HCT116 (cell line): ENCODE data around the gene CALCOCO1. TPM values are rescaled to one million over a fixed set of nuclear protein-coding genes. Genes with fewer than 3 reads are reported as not detected.

ENCODE experiments used
- ATAC-seq: fragments of 200-7000 bp; cut with Tn5 transposase; 2 replicates; pipeline ENCODE4 v1.9.1; 2020; ENCODE audit warnings: mild to moderate bottlenecking, moderate library complexity
- BruUV-seq: library from RNA; stranded (reverse); fragments of 400-500 nt; replicated peaks from 2 replicates; lab custom pipeline; 2021; lab: Mats Ljungman, UMichigan
- CTCF ChIA-PET: fragments of 300-600 bp; sonication (Branson Sonifier 250); formaldehyde crosslinking; loops from one replicate; lab custom pipeline; 2021; ENCODE audit warnings: antibody characterized with exemption; lab: Charles Lee
- POLR2A ChIA-PET: fragments of 300-600, 350-600 bp; sonication (Branson Sonifier 250); formaldehyde crosslinking; loops from one replicate; lab custom pipeline; 2021; ENCODE audit warnings: antibody characterized with exemption; lab: Charles Lee
- RAD21 ChIA-PET, 2 experiments: fragments of 300-600 bp; sonication (Branson Sonifier 250); formaldehyde crosslinking; loops; one replicate each; lab custom pipeline; 2023; ENCODE audit warnings: low total read pairs in 2 of 2; ENCODE audit not compliant: uncharacterized antibody in 2 of 2, unreplicated experiment in 2 of 2, low non-redundant PET in 1 of 2; lab: Charles Lee
- DNase-seq: peaks from one replicate; pipeline ENCODE4 v3.0.0-alpha.2; 2010; ENCODE audit warnings: low read depth, low spot score
- H2AFZ ChIP-seq: fragments of 200-600 bp; shearing (Covaris generic), sonication (generic); 2 replicates; pipeline ENCODE4 v1.6.1; 2017; ENCODE audit warnings: low read depth, mixed run types, mixed read lengths, antibody characterized with exemption, low read length; ENCODE audit not compliant: poor library complexity, severe bottlenecking
- H3K27ac ChIP-seq: 2 replicates; pipeline ENCODE4 v1.5.1; 2012; ENCODE audit warnings: low read depth, low read length
- H3K27me3 ChIP-seq: fragments of 200-600 bp; sonication (generic); 2 replicates; pipeline ENCODE4 v1.6.1; 2016; ENCODE audit warnings: mixed run types, low read length, mixed read lengths; ENCODE audit not compliant: insufficient read depth
- H3K36me3 ChIP-seq, 2 experiments: fragments of 200-500 bp in 1 of 2; fragments of 200-600 bp in 1 of 2; sonication (Bioruptor generic) in 1 of 2; sonication (generic) in 1 of 2; 2 replicates each; pipeline versions ENCODE4 v1.5.1 to v1.6.1; 2014 to 2016; ENCODE audit warnings: low read length in 2 of 2, inconsistent platforms in 1 of 2, mixed read lengths in 1 of 2, mixed run types in 1 of 2; ENCODE audit not compliant: insufficient read depth in 2 of 2, control insufficient read depth in 1 of 2
- H3K4me1 ChIP-seq, 2 experiments: fragments of 200-600 bp in 1 of 2; sonication (generic) in 1 of 2; 2 replicates each; pipeline versions ENCODE4 v1.5.1 to v1.6.1; 2012 to 2017; ENCODE audit warnings: low read length in 2 of 2, inconsistent platforms in 1 of 2, mild to moderate bottlenecking in 1 of 2, mixed read lengths in 1 of 2, mixed run types in 1 of 2, moderate library complexity in 1 of 2; ENCODE audit not compliant: insufficient read depth in 2 of 2, control insufficient read depth in 1 of 2
- H3K4me2 ChIP-seq: fragments of 200-600 bp; sonication (generic); 2 replicates; pipeline ENCODE4 v1.6.1; 2017; ENCODE audit warnings: mixed run types, low read length, mixed read lengths
- H3K4me3 ChIP-seq, 2 experiments: fragments of 200-600 bp in 1 of 2; sonication (generic) in 1 of 2; replicated peaks in 1 of 2; 2 replicates each; pipeline ENCODE4 v1.5.1; 2011 to 2016; ENCODE audit warnings: low read length in 2 of 2, control low read depth in 1 of 2, low read depth in 1 of 2, mild to moderate bottlenecking in 1 of 2, mixed read lengths in 1 of 2, mixed run types in 1 of 2
- H3K79me2 ChIP-seq: fragments of 200-600 bp; sonication (generic); 2 replicates; pipeline ENCODE4 v1.6.1; 2017; ENCODE audit warnings: mild to moderate bottlenecking, mixed run types, low read length, moderate library complexity, mixed read lengths; ENCODE audit not compliant: insufficient read depth
- H3K9ac ChIP-seq: fragments of 200-600 bp; sonication (generic); 2 replicates; pipeline ENCODE4 v1.6.1; 2016; ENCODE audit warnings: low read length, mixed read lengths
- H3K9me2 ChIP-seq: fragments of 200-600 bp; sonication (generic), shearing (Covaris generic); 2 replicates; pipeline ENCODE4 v1.6.1; 2017; ENCODE audit warnings: mixed run types, mild to moderate bottlenecking, moderate library complexity; ENCODE audit not compliant: insufficient read depth
- H3K9me3 ChIP-seq, 2 experiments: fragments of 200-500 bp in 1 of 2; fragments of 200-600 bp in 1 of 2; sonication (Bioruptor generic) in 1 of 2; sonication (generic) in 1 of 2; 2 replicates each; pipeline ENCODE4 v1.6.1; 2014 to 2017; ENCODE audit warnings: low read length in 2 of 2, mixed read lengths in 2 of 2, inconsistent platforms in 1 of 2, low read depth in 1 of 2, mild to moderate bottlenecking in 1 of 2, mixed run types in 1 of 2, moderate library complexity in 1 of 2; ENCODE audit not compliant: control insufficient read depth in 1 of 2, insufficient read depth in 1 of 2
- H4K20me1 ChIP-seq: fragments of 200-600 bp; sonication (generic), shearing (Covaris generic); 2 replicates; pipeline ENCODE4 v1.6.1; 2017; ENCODE audit warnings: mixed run types, mild to moderate bottlenecking, moderate library complexity; ENCODE audit not compliant: insufficient read depth
- CBX3 ChIP-seq: IDR thresholded peaks from 2 replicates; pipeline ENCODE4 v1.6.1; 2012; ENCODE audit warnings: low read depth
- CEBPB ChIP-seq: IDR thresholded peaks from 2 replicates; pipeline ENCODE4 v1.6.1; 2012; ENCODE audit warnings: low read depth
- ELF1 ChIP-seq: IDR thresholded peaks from 2 replicates; pipeline ENCODE4 v1.6.1; 2012; ENCODE audit warnings: low read depth, borderline replicate concordance
- EZH2phosphoT487 ChIP-seq: fragments of 200-600 bp; IDR thresholded peaks from 2 replicates; pipeline ENCODE4 v1.6.1; 2018; ENCODE audit warnings: antibody characterized with exemption, borderline replicate concordance
- POLR2A ChIP-seq: IDR thresholded peaks from 2 replicates; pipeline ENCODE4 v1.7.0; 2011; ENCODE audit warnings: borderline replicate concordance; ENCODE audit not compliant: insufficient read depth, insufficient read length; ENCODE audit errors: extremely low read depth
- SIN3A ChIP-seq: IDR thresholded peaks from 2 replicates; pipeline ENCODE4 v1.6.1; 2012; ENCODE audit warnings: low read depth
- TCF7L2 ChIP-seq: IDR thresholded peaks from 2 replicates; pipeline ENCODE4 v1.7.0; 2011; ENCODE audit warnings: borderline replicate concordance, inconsistent platforms; ENCODE audit not compliant: insufficient read depth, insufficient read length; ENCODE audit errors: extremely low read depth
- intact Hi-C: fragments of 100-400 bp; cut with micrococcal nuclease; formaldehyde crosslinking; loops from 2 replicates; pipeline ENCODE4 v1.10.0; 2022
- total RNA-seq: library from RNA; stranded (reverse); gene quantifications from one replicate; pipeline ENCODE4 v1.2.1, GENCODE V29; 2021; ENCODE audit not compliant: unreplicated experiment
- TF ChIP-seq, protein P1 (sequence below): IDR thresholded peaks from 2 replicates; pipeline ENCODE4 v1.6.1; 2012; ENCODE audit warnings: low read depth

The CALCOCO1 gene
- total RNA-seq, 1 experiment from 2014 or later: 42.6 TPM

DNA sequence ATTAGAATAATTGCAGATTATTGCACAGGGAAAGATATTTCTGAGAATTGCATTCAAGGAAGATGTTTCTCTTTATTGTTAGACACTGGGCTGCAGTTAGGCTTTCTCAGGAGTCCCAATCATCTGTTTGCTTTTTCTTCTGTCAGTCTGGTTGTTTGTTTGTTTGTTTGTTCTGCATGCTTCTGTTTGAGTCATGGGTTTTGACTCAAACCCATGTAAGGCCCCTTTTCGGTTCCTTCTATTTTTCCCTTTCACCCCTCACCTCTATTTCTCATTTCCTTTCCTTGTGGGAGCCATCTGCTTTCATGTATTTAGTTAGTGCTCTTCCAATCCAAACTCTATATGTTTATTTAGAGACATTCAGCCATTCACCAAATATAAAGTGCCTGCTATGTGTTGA, 49.6 kb upstream of the CALCOCO1 start:
- TF ChIP-seq CEBPB: no peak
- TF ChIP-seq, protein P1, sequence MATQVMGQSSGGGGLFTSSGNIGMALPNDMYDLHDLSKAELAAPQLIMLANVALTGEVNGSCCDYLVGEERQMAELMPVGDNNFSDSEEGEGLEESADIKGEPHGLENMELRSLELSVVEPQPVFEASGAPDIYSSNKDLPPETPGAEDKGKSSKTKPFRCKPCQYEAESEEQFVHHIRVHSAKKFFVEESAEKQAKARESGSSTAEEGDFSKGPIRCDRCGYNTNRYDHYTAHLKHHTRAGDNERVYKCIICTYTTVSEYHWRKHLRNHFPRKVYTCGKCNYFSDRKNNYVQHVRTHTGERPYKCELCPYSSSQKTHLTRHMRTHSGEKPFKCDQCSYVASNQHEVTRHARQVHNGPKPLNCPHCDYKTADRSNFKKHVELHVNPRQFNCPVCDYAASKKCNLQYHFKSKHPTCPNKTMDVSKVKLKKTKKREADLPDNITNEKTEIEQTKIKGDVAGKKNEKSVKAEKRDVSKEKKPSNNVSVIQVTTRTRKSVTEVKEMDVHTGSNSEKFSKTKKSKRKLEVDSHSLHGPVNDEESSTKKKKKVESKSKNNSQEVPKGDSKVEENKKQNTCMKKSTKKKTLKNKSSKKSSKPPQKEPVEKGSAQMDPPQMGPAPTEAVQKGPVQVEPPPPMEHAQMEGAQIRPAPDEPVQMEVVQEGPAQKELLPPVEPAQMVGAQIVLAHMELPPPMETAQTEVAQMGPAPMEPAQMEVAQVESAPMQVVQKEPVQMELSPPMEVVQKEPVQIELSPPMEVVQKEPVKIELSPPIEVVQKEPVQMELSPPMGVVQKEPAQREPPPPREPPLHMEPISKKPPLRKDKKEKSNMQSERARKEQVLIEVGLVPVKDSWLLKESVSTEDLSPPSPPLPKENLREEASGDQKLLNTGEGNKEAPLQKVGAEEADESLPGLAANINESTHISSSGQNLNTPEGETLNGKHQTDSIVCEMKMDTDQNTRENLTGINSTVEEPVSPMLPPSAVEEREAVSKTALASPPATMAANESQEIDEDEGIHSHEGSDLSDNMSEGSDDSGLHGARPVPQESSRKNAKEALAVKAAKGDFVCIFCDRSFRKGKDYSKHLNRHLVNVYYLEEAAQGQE: no peak
- TF ChIP-seq TCF7L2: no peak
- no peak for TF ChIP-seq ELF1
- no peak for TF ChIP-seq POLR2A
- TF ChIP-seq SIN3A: no peak
- no peak for TF ChIP-seq CBX3
- no peak for TF ChIP-seq EZH2phosphoT487
- Histone ChIP-seq H4K20me1 (no peaks in the 10 kb centered on the region), H3K9ac (no peak overlapping the region), H3K9me3 (no peaks in the 10 kb centered on the region), H3K4me2 (no peak overlapping the region), H3K27ac (no peak overlapping the region), H3K79me2 (no peaks in the 10 kb centered on the region), H3K36me3 (no peaks in the 10 kb centered on the region), H3K9me2 (no peaks in the 10 kb centered on the region), H3K4me1 (no peaks in the 10 kb centered on the region), H3K4me3 (no peak overlapping the region), H2AFZ (no peak overlapping the region), H3K27me3 (no peaks in the 10 kb centered on the region; the same call in 1 of the 2 replicates)
- POLR2A ChIA-PET: no interaction called here
- RAD21 ChIA-PET: no interaction called here
- no TSS peak for BruUV-seq
- ATAC-seq (no peak), DNase-seq (no peak)
- CTCF ChIA-PET: no interaction called here
- intact Hi-C loops: no loop called here
